HG02870 (cell line): Measurements from ENCODE around the gene ANKLE2.
"Not testable (repeated sequence)": the region's sequence is repeated elsewhere in the genome, so short reads cannot be mapped to it uniquely, and the experiment has no call there.

Source experiments
- ATAC-seq: cut with Tn5 transposase; IDR thresholded peaks from one replicate; pipeline ENCODE4 v1.9.1; 2021; ENCODE audit warnings: mild to moderate bottlenecking, moderate library complexity; ENCODE audit not compliant: unreplicated experiment

ANKLE2 gene

DNA sequence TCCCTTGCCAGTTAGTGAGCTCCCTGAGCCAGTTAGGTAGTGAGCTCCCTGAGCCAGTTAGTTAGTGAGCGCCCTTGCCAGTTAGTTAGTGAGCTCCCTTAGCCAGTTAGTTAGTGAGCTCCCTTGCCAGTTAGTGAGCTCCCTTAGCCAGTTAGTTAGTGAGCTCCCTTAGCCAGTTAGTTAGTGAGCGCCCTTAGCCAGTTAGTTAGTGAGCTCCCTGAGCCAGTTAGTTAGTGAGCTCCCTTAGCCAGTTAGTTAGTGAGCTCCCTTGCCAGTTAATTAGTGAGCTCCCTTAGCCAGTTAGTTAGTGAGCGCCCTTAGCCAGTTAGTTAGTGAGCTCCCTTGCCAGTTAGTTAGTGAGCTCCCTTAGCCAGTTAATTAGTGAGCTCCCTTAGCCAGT is 69.6 kb downstream of the ANKLE2 start:
- not testable (repeated sequence) for ATAC-seq

- ATAC-seq = no peak
Measured at GRCh38 chr12:132690112-132690511, 71.5 kb downstream of the ANKLE2 start.

DNA sequence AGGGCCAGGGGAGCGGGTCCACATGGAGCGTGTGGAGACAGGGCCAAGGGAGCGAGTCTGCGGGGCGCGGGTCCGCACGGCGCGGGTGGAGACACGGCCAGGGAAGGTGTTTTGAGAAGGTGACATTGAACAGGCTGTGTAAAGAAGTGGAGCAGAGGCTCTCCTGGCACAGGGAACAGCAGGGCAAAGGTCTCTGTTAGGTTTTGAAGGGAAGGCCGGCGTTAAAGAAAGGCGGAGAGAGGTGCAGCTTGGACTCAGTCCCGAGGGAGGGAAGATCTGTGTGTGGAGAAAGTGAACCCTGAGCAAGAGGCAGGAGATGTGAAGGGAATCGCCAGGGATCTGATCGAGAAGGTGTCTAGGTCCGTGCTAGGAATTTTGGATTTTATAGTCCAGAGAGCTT is 72.4 kb downstream of the ANKLE2 start:
- ATAC-seq = no peak

DNA sequence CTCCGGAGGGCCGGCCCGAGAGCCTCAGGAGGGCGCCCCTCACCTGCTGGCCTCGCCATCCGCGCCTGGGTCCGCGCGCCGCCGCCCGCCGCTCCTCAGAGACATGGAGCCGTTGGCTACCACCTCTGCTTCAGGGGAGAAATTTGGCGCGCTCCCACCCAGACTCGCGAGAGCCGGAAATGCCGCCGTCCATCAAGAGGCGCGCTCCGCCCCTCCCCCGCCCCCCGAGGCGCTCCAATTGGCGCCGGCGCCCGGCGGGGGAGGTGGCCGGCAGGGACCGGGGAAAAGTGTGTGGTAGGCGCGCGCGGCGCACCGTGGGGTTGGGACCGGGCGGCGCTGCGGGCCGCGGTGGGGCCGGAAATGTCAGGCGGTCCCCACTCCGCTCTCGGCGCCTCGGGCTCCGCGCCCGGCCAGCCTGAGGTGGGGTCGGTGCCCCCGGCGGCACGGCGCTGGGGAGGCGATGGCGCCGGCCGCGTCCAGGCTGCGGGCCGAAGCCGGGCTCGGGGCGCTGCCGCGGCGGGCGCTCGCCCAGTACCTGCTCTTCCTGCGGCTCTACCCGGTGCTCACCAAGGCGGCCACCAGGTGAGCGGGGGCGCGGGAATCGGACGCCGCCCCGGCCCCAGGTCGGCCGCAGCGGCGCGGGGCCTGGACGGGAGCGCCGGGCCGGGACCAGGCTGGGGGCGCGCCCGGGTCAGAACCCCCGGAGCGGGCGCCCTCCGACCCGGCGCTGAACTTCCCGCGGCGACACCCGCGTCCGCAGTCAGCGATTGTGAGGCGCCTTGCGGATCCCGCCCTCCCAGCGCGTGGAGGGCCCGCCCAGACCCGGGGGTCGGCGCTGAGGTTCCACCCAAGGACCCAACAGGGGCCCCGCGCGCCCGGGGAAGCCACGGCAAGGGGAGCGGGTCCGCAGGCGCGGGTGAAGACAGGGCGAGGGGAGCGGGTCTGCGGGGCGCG is 74.1 kb downstream of the ANKLE2 start, which contains the start of the genes POLE and PXMP2:
POLE (minus strand) TSS at position 132 of the 954 bp plus-strand sequence; CDS start at position 105, 27 bp downstream.
PXMP2 (plus strand) TSS at position 377 of the 954 bp plus-strand sequence; CDS start at position 461, 84 bp downstream.
- ATAC-seq = peak; percentile 92

GRCh38 chr12:132686825-132687210 is 74.8 kb downstream of the ANKLE2 start:
- peak; percentile 17 for ATAC-seq

- ATAC-seq = no peak
Measured at GRCh38 chr12:132685400-132685799, 76.2 kb downstream of the ANKLE2 start.

- ATAC-seq = no peak
Measured at GRCh38 chr12:132677492-132677891, 84.1 kb downstream of the ANKLE2 start.

- no peak for ATAC-seq
Measured at GRCh38 chr12:132675757-132676432, 85.7 kb downstream of the ANKLE2 start.
